ENCODE results near the gene CCDC9B.
A peak's percentile ranks its signal among the peaks of the same experiment; 100 is the strongest.

CCDC9B gene

GRCh38 chr15:40340740-40341400 is at the start of gene CCDC9B:
Gene CCDC9B, minus strand, starts transcription at chr15:40340939. Its CDS starts 120 bp downstream, at chr15:40340819.
- TF ChIP-seq, protein P1, sequence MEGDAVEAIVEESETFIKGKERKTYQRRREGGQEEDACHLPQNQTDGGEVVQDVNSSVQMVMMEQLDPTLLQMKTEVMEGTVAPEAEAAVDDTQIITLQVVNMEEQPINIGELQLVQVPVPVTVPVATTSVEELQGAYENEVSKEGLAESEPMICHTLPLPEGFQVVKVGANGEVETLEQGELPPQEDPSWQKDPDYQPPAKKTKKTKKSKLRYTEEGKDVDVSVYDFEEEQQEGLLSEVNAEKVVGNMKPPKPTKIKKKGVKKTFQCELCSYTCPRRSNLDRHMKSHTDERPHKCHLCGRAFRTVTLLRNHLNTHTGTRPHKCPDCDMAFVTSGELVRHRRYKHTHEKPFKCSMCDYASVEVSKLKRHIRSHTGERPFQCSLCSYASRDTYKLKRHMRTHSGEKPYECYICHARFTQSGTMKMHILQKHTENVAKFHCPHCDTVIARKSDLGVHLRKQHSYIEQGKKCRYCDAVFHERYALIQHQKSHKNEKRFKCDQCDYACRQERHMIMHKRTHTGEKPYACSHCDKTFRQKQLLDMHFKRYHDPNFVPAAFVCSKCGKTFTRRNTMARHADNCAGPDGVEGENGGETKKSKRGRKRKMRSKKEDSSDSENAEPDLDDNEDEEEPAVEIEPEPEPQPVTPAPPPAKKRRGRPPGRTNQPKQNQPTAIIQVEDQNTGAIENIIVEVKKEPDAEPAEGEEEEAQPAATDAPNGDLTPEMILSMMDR (IDR thresholded peaks at IDR 0.05; ENCODE audit: control extremely low read depth, extremely low read depth, low read depth, missing control alignments), result no peak
- ChIA-PET POLR2A (no interaction called here), CTCF (interaction anchor here (0.6 to 16.1 kb wide), 10 partner anchors 12 to 243 kb away, joined by 3 to 263 read pairs (median 72); partner anchors contain the start of genes DISP2, INAFM2, PHGR1 and PLCB2)
- no peak for DNase-seq (ENCODE audit: extremely low spot score)

DNA sequence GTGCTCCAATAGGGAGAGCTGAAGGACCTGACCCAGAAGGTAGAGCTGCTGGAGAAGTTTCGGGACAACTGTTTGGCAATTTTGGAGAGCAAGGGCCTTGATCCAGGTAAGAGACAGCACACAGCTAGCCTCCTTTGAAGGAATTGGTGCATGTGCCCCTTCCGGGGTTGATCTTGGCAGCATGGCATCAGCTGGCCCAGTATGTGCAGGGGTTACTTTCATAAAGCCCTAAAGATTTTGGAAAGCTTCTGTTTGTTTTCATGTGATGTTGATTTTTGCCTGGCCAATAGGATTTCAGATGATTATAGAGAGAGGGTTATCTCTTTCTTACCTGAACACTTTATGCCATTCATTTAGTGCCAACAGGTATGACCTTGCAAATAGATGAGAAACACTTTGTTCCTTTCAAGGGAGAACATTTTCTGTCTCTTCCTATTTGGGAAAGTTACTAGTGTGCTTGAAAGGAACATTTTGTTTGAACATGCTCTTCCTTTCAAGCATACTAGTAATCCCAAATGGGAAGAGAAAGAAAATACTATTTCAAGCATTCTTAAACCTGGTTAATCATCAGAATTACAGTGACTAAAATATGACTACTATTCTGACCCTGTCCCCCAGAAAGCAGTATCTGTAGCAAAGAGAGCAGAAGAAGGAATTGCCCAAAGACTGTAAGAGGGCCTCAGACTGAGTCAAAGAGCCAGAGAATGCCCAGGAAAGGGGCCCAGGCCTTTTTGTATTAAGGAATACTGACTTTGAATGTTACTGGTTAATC is 49.3 kb upstream of the CCDC9B start:
- ChIA-PET CTCF (interaction anchor here (1.0 to 2.0 kb wide), 7 partner anchors 14 to 285 kb away, joined by 3 to 6 read pairs (median 3); no protein-coding TSS in a partner anchor), POLR2A (no interaction called here)
- DNase-seq (ENCODE audit: extremely low spot score), result no peak
- TF ChIP-seq, protein P1 (IDR thresholded peaks at IDR 0.05; ENCODE audit: control extremely low read depth, extremely low read depth, low read depth, missing control alignments), result no peak

DNA sequence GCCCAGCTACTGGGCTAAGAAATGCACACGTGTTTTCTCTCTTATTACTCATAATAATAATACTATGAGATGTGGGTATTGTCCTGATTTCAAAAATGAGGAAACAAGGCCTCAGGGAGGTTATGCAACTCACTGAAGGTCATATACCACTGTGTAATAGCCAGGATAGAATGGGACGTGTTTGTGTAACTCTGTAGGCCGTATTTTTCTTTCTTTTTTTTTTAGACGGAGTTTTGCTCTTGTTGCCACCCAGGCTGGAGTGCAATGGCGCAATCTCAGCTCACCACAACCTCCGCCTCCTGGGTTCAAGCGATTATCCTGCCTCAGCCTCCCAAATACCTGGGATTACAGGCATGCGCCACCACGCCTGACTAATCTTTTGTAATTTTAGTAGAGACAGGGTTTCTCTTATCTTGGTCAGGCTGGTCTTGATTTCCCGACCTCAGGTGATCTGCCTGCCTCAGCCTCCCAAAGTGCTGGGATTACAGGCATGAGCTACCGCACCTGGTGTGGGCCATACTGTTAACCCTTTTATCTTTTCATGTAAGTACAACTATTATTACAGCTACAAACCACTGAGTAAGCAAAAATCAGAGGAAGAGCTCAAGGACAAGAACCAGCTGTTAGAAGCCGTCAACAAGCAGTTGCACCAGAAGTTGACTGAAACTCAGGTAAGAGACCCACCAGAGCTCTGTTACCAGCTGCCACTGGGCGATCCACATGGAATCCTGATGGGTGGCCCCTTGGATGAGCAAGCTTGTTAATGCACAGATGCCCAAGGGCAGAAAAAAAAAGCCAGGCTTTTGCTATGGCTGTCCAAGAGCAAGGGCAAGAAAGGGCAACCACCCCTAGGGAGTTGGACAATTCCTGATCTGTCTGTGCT is 48.4 kb upstream of the CCDC9B start:
- ChIA-PET CTCF (interaction anchor here (1.0 to 1.7 kb wide), 5 partner anchors 13 to 284 kb away, joined by 3 to 6 read pairs (median 3); no protein-coding TSS in a partner anchor), POLR2A (no interaction called here)
- DNase-seq (ENCODE audit: extremely low spot score), result no peak
- TF ChIP-seq, protein P1 (IDR thresholded peaks at IDR 0.05; ENCODE audit: control extremely low read depth, extremely low read depth, low read depth, missing control alignments), result no peak

- TF ChIP-seq, protein P1 (IDR thresholded peaks at IDR 0.05; ENCODE audit: control extremely low read depth, extremely low read depth, low read depth, missing control alignments), result no peak
- no peak for DNase-seq (ENCODE audit: extremely low spot score)
- ChIA-PET CTCF (interaction anchor here (0.7 to 2.4 kb wide), 5 partner anchors 11 to 49 kb away, joined by 3 to 10 read pairs (median 4); no protein-coding TSS in a partner anchor), POLR2A (interaction anchor here (2.0 kb wide), 1 partner anchor 21 kb away, joined by 5 read pairs; no protein-coding TSS in a partner anchor)
Observed at GRCh38 chr15:40386480-40386879, 45.7 kb upstream of the CCDC9B start.

GRCh38 chr15:40382580-40383456 is 42.1 kb upstream of the CCDC9B start, which contains the start of gene KNSTRN:
Gene KNSTRN, plus strand, starts transcription at chr15:40382721. Its CDS starts 115 bp downstream, at chr15:40382836.
- TF ChIP-seq, protein P1 (IDR thresholded peaks at IDR 0.05; ENCODE audit: control extremely low read depth, extremely low read depth, low read depth, missing control alignments), result no peak
- CTCF ChIA-PET, result interaction anchor here (0.7 to 1.8 kb wide), 14 partner anchors 9 to 166 kb away, joined by 3 to 16 read pairs (median 4); partner anchors contain the start of gene INAFM2
- POLR2A ChIA-PET, result interaction anchor here (0.6 kb wide), 1 partner anchor 196 kb away, joined by 3 read pairs; no protein-coding TSS in a partner anchor
- DNase-seq (ENCODE audit: extremely low spot score), result peak; percentile 96

Data from GM10248 (cell line).